C4-2B (cell line): ENCODE data around the gene CCDC85C.

Experiments
- CTCF ChIP-seq: fragments of 450-650 bp; conservative IDR thresholded peaks from 2 replicates; pipeline ENCODE4 v1.5.1; 2017; ENCODE audit warnings: mild to moderate bottlenecking
- ZFX ChIP-seq: fragments of 450-650 bp; IDR thresholded peaks from 2 replicates; pipeline ENCODE4 v1.6.1; 2017

- TF ChIP-seq CTCF (no peak), ZFX (no peak)
These were observed 93.4 kb downstream of the CCDC85C start for GRCh38 chr14:99510556-99511139.
